WTC11 (cell line): ENCODE measurements around the gene PLEKHH3.

Source experiments
- ATF3 ChIP-seq: sonication (generic); formaldehyde crosslinking; conservative IDR thresholded peaks from 2 replicates; pipeline ENCODE4 v1.8.1; 2022; ENCODE audit warnings: mild to moderate bottlenecking, missing genetic modification reagents
- CREM ChIP-seq: sonication (generic); formaldehyde crosslinking; IDR thresholded peaks from 2 replicates; pipeline ENCODE4 v1.8.1; 2022; ENCODE audit warnings: mild to moderate bottlenecking, missing genetic modification reagents, moderate library complexity
- FOXP4 ChIP-seq: sonication (generic); formaldehyde crosslinking; IDR thresholded peaks from 2 replicates; pipeline ENCODE4 v1.8.0; 2022; ENCODE audit warnings: mild to moderate bottlenecking, missing genetic modification reagents
- MLX ChIP-seq: sonication (generic); formaldehyde crosslinking; IDR thresholded peaks from 2 replicates; pipeline ENCODE4 v1.8.1; 2023; ENCODE audit warnings: mild to moderate bottlenecking, missing genetic modification reagents, moderate library complexity
- MXD4 ChIP-seq: fragments of 250-450 bp; sonication (Bioruptor Pico); IDR thresholded peaks from 2 replicates; pipeline ENCODE4 v1.8.0; 2021; ENCODE audit warnings: mild to moderate bottlenecking, moderate library complexity, borderline replicate concordance
- NFATC4 ChIP-seq: fragments of 250-450 bp; sonication (Bioruptor Pico); IDR thresholded peaks from 2 replicates; pipeline ENCODE4 v1.9.0; 2021; ENCODE audit warnings: mild to moderate bottlenecking
- SMAD3 ChIP-seq: sonication (generic); formaldehyde crosslinking; IDR thresholded peaks from 2 replicates; pipeline ENCODE4 v1.8.0; 2022; ENCODE audit warnings: missing genetic modification reagents, mild to moderate bottlenecking, borderline replicate concordance
- SP1 ChIP-seq: sonication (generic); formaldehyde crosslinking; conservative IDR thresholded peaks from 2 replicates; pipeline ENCODE4 v1.8.1; 2022; ENCODE audit warnings: missing genetic modification reagents
- STAT6 ChIP-seq: sonication (generic); formaldehyde crosslinking; conservative IDR thresholded peaks from 2 replicates; pipeline ENCODE4 v1.8.1; 2023; ENCODE audit warnings: mild to moderate bottlenecking, low read depth, missing genetic modification reagents, moderate library complexity
- TEAD4 ChIP-seq: sonication (generic); formaldehyde crosslinking; IDR thresholded peaks from 2 replicates; pipeline ENCODE4 v1.8.0; 2022; ENCODE audit warnings: mild to moderate bottlenecking, missing genetic modification reagents
- ZNF121 ChIP-seq: sonication (generic); formaldehyde crosslinking; IDR thresholded peaks from 2 replicates; pipeline ENCODE4 v1.8.0; 2023; ENCODE audit warnings: missing genetic modification reagents
- TF ChIP-seq, protein P1 (sequence below): fragments of 200-600 bp; IDR thresholded peaks from 2 replicates; pipeline ENCODE4 v1.8.0; 2022; ENCODE audit warnings: antibody characterized with exemption

GRCh38 chr17:42677921-42678781, 1.4 kb upstream of the PLEKHH3 start:
- no peak for TF ChIP-seq CREM (CRISPR knock-in tag)
- TF ChIP-seq, protein P1, sequence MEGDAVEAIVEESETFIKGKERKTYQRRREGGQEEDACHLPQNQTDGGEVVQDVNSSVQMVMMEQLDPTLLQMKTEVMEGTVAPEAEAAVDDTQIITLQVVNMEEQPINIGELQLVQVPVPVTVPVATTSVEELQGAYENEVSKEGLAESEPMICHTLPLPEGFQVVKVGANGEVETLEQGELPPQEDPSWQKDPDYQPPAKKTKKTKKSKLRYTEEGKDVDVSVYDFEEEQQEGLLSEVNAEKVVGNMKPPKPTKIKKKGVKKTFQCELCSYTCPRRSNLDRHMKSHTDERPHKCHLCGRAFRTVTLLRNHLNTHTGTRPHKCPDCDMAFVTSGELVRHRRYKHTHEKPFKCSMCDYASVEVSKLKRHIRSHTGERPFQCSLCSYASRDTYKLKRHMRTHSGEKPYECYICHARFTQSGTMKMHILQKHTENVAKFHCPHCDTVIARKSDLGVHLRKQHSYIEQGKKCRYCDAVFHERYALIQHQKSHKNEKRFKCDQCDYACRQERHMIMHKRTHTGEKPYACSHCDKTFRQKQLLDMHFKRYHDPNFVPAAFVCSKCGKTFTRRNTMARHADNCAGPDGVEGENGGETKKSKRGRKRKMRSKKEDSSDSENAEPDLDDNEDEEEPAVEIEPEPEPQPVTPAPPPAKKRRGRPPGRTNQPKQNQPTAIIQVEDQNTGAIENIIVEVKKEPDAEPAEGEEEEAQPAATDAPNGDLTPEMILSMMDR, result no peak
- TF ChIP-seq MXD4, result no peak
- no peak for TF ChIP-seq MLX (CRISPR knock-in tag)
- peak; percentile 61 for TF ChIP-seq SP1
- no peak for TF ChIP-seq ZNF121 (CRISPR knock-in tag)
- no peak for TF ChIP-seq STAT6 (CRISPR knock-in tag)
- no peak for TF ChIP-seq ATF3 (CRISPR knock-in tag)
- TF ChIP-seq TEAD4, result no peak
- TF ChIP-seq SMAD3 (CRISPR knock-in tag), result no peak
- no peak for TF ChIP-seq FOXP4 (CRISPR knock-in tag)
- TF ChIP-seq NFATC4 (CRISPR knock-in tag), result no peak
